H1 (cell line): ENCODE measurements around the gene RDH16. TPM values are rescaled to one million over a fixed set of nuclear protein-coding genes. Genes with fewer than 3 reads are reported as not detected.
"Not testable (repeated sequence)": the region's sequence is repeated elsewhere in the genome, so short reads cannot be mapped to it uniquely, and the experiment has no call there.

Experiments
- CTCF ChIA-PET: fragments of 300-600 bp; sonication (Branson Sonifier 250); formaldehyde crosslinking; loops from one replicate; lab custom pipeline; 2021; ENCODE audit not compliant: partially characterized antibody; lab: Charles Lee
- POLR2A ChIA-PET: fragments of 300-600 bp; sonication (Branson Sonifier 250); formaldehyde crosslinking; loops from one replicate; lab custom pipeline; 2021; ENCODE audit warnings: inconsistent platforms; ENCODE audit not compliant: partially characterized antibody; lab: Charles Lee
- DNase-seq, 2 experiments: peaks; one replicate each; pipeline versions ENCODE4 v3.0.0 to v3.0.0-alpha.2; 2010 to 2022; ENCODE audit warnings: low spot score in 2 of 2, low read depth in 1 of 2, mixed read lengths in 1 of 2
- FAIRE-seq: peaks from 2 replicates; lab custom pipeline; 2011; peaks lifted over from hg19 to GRCh38; lab: Jason Lieb, UNC
- H2AFZ ChIP-seq: 2 replicates; pipeline ENCODE4 v1.8.1; 2012; ENCODE audit warnings: low read length, inconsistent platforms
- H2AK5ac ChIP-seq: 2 replicates; pipeline ENCODE4 v1.6.1; 2013; ENCODE audit warnings: low read depth, low read length
- H2BK120ac ChIP-seq: replicated peaks from 2 replicates; pipeline ENCODE3; 2013; ENCODE audit warnings: low read depth, low read length, inconsistent platforms
- H2BK12ac ChIP-seq: 2 replicates; pipeline ENCODE4 v1.6.1; 2013; ENCODE audit warnings: low read depth, low read length
- H2BK15ac ChIP-seq: 2 replicates; pipeline ENCODE4 v1.6.1; 2013; ENCODE audit warnings: low read length
- H2BK20ac ChIP-seq: 2 replicates; pipeline ENCODE4 v1.6.1; 2013; ENCODE audit warnings: low read length
- H2BK5ac ChIP-seq: 2 replicates; pipeline ENCODE4 v1.6.1; 2013; ENCODE audit warnings: low read depth, low read length
- H3K14ac ChIP-seq: 2 replicates; pipeline ENCODE4 v1.6.1; 2013; ENCODE audit warnings: inconsistent platforms; ENCODE audit not compliant: insufficient read length
- H3K18ac ChIP-seq: 2 replicates; pipeline ENCODE4 v1.6.1; 2013; ENCODE audit warnings: low read length; ENCODE audit errors: extremely low read depth
- H3K23ac ChIP-seq: 2 replicates; pipeline ENCODE4 v1.6.1; 2013; ENCODE audit warnings: inconsistent platforms; ENCODE audit not compliant: insufficient read length
- H3K23me2 ChIP-seq: 2 replicates; pipeline ENCODE4 v1.6.1; 2013; ENCODE audit warnings: low read depth, low read length
- H3K27ac ChIP-seq: 2 replicates; pipeline ENCODE4 v1.6.1; 2011; ENCODE audit warnings: low read depth, low read length, inconsistent platforms
- H3K27me3 ChIP-seq, 4 experiments: replicated peaks in 1 of 4; 1 replicate in 1 of 4; 2 replicates in 3 of 4; pipeline versions ENCODE4 v1.6.1 to v1.8.1; 2011 to 2013; ENCODE audit warnings: low read length in 3 of 4, mild to moderate bottlenecking in 3 of 4, inconsistent platforms in 2 of 4, mixed read lengths in 2 of 4, moderate library complexity in 1 of 4; ENCODE audit not compliant: control insufficient read depth in 3 of 4, insufficient read depth in 3 of 4; ENCODE audit errors: extremely low read depth in 1 of 4
- H3K36me3 ChIP-seq, 4 experiments: 2 replicates each; pipeline versions ENCODE4 v1.6.1 to v1.8.1; 2011 to 2013; ENCODE audit warnings: mild to moderate bottlenecking in 4 of 4, low read length in 3 of 4, moderate library complexity in 2 of 4, control low read depth in 1 of 4, inconsistent platforms in 1 of 4; ENCODE audit not compliant: insufficient read depth in 4 of 4, control insufficient read depth in 2 of 4
- H3K4ac ChIP-seq: replicated peaks from 2 replicates; pipeline ENCODE3; 2013; ENCODE audit warnings: low read length, low read depth, mixed read lengths, inconsistent platforms; ENCODE audit not compliant: insufficient read length
- H3K4me1 ChIP-seq, 4 experiments: replicated peaks in 1 of 4; 1 replicate in 1 of 4; 2 replicates in 3 of 4; pipeline versions ENCODE4 v1.6.1 to v1.8.1; 2011 to 2013; ENCODE audit warnings: low read length in 3 of 4, inconsistent platforms in 2 of 4, mixed read lengths in 1 of 4; ENCODE audit not compliant: insufficient read depth in 4 of 4, control insufficient read depth in 3 of 4
- H3K4me2 ChIP-seq, 2 experiments: 2 replicates each; pipeline versions ENCODE4 v1.6.1 to v1.8.1; 2011 to 2013; ENCODE audit warnings: low read depth in 2 of 2, low read length in 2 of 2, control low read depth in 1 of 2, inconsistent platforms in 1 of 2, mild to moderate bottlenecking in 1 of 2; ENCODE audit not compliant: insufficient read depth in 1 of 2
- H3K4me3 ChIP-seq, 4 experiments: fragments of 200-600, 300-600 bp in 1 of 4; sonication (generic), shearing (Covaris generic), sonication (Bioruptor Twin) in 1 of 4; 2 replicates each; pipeline versions ENCODE4 v1.5.1 to v1.8.1; 2011 to 2016; ENCODE audit warnings: low read length in 4 of 4, low read depth in 3 of 4, control low read depth in 2 of 4, inconsistent platforms in 2 of 4, mild to moderate bottlenecking in 2 of 4, mixed read lengths in 1 of 4, moderate library complexity in 1 of 4; ENCODE audit not compliant: insufficient read depth in 2 of 4; ENCODE audit errors: extremely low read depth in 1 of 4
- H3K56ac ChIP-seq: replicated peaks from 2 replicates; pipeline ENCODE3; 2013; ENCODE audit warnings: low read depth, mild to moderate bottlenecking, mixed read lengths, low read length, inconsistent platforms; ENCODE audit not compliant: insufficient read length
- H3K79me1 ChIP-seq: 2 replicates; pipeline ENCODE4 v1.6.1; 2013; ENCODE audit warnings: low read depth, low read length, control low read depth
- H3K79me2 ChIP-seq, 2 experiments: 2 replicates each; pipeline versions ENCODE4 v1.6.1 to v1.8.1; 2012 to 2013; ENCODE audit warnings: low read length in 2 of 2, mild to moderate bottlenecking in 2 of 2, inconsistent platforms in 1 of 2; ENCODE audit not compliant: insufficient read depth in 2 of 2, control insufficient read depth in 1 of 2
- H3K9ac ChIP-seq, 4 experiments: replicated peaks in 1 of 4; 1 replicate in 1 of 4; 2 replicates in 3 of 4; pipeline versions ENCODE4 v1.6.1 to v1.8.1; 2011 to 2013; ENCODE audit warnings: low read depth in 3 of 4, low read length in 3 of 4, control low read depth in 2 of 4, mild to moderate bottlenecking in 2 of 4, moderate library complexity in 2 of 4, inconsistent platforms in 1 of 4; ENCODE audit errors: extremely low read depth in 1 of 4
- H3K9me3 ChIP-seq, 2 experiments: 2 replicates each; pipeline versions ENCODE4 v1.6.1 to v1.8.1; 2012 to 2013; ENCODE audit warnings: mild to moderate bottlenecking in 2 of 2, moderate library complexity in 2 of 2, control low read depth in 1 of 2, inconsistent platforms in 1 of 2, low read depth in 1 of 2, low read length in 1 of 2, mixed read lengths in 1 of 2; ENCODE audit not compliant: insufficient read depth in 2 of 2
- H4K20me1 ChIP-seq, 2 experiments: replicated peaks in 1 of 2; 2 replicates each; pipeline versions ENCODE3 to v1.8.1; 2011 to 2013; ENCODE audit warnings: inconsistent platforms in 2 of 2, low read length in 2 of 2, mild to moderate bottlenecking in 1 of 2; ENCODE audit not compliant: insufficient read depth in 2 of 2, control insufficient read depth in 1 of 2
- H4K5ac ChIP-seq: 2 replicates; pipeline ENCODE4 v1.6.1; 2013; ENCODE audit warnings: low read length, low read depth, mixed read lengths, inconsistent platforms; ENCODE audit not compliant: insufficient read length
- H4K8ac ChIP-seq: 2 replicates; pipeline ENCODE4 v1.8.0; 2013; ENCODE audit warnings: mild to moderate bottlenecking, moderate library complexity, low read length, inconsistent platforms; ENCODE audit not compliant: insufficient read depth; ENCODE audit errors: extremely low read depth
- H4K91ac ChIP-seq: replicated peaks from 2 replicates; pipeline ENCODE3; 2013; ENCODE audit warnings: low read length, mixed read lengths, inconsistent platforms; ENCODE audit not compliant: insufficient read length
- WGBS, 2 experiments: shearing (Covaris generic) in 1 of 2; methylation state at CpG; one replicate each; pipeline versions ENCODE4 v1.1.6 to v1.1.7; 2013 to 2015; ENCODE audit warnings: low lambda C conversion rate in 2 of 2, mixed read lengths in 2 of 2, inconsistent platforms in 1 of 2, low coverage in 1 of 2, missing lambda C conversion rate in 1 of 2; ENCODE audit not compliant: insufficient replicate concordance in 2 of 2, insufficient coverage in 1 of 2, insufficient read length in 1 of 2; ENCODE audit errors: extremely low coverage in 1 of 2, missing lambda C conversion rate in 1 of 2; 5-methylcytosine and 5-hydroxymethylcytosine counted together
- polyA plus RNA-seq, 7 experiments: library from polyadenylated mRNA; depleted of rRNA in 3 of 7; stranded (reverse) in 5 of 7; unstranded in 2 of 7; fragments of >200 nt in 5 of 7; fragments of 200-250 nt in 2 of 7; gene quantifications; 1 replicate in 5 of 7; 2 replicates in 1 of 7; 4 replicates in 1 of 7; pipeline versions ENCODE4 v1.2.1 to v1.2.3, GENCODE V29; 2011 to 2013; ENCODE audit warnings: missing spikeins in 2 of 7, mixed read lengths in 2 of 7
- total RNA-seq: library from RNA; stranded (reverse); fragmentation: NEBNext Ultra II Directional; extraction: Animal tissue kit (Norgen Biotek cat#: 25700); gene quantifications from 2 replicates; pipeline ENCODE4 v1.2.1, GENCODE V29; 2021

RDH16 gene
- total and polyA plus RNA-seq, 2 of the 8 experiments (the other 6 are each of a cell fraction or from before 2014, with no cell fraction given), result 0.30 to 0.79 TPM

DNA sequence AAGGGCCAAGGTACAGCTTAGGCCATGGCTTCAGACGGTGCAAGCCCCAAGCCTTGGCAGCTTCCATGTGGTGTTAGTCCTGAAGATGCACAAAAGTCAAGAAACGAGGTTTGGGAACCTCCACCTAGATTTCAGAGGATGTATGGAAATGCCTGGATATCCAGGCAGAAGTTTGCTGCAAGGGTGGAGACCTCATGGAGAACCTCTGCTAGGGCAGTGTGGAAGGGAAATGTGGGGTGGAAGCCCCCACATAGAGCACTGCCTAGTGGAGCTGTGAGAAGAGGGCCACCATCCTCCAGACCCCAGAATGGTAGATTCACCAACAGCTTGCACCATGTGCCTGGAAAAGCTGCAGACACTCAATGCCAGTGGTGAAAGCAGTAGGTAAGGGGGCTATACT lies 48.0 kb downstream of the RDH16 start:
- H3K27me3 ChIP-seq, H2BK5ac ChIP-seq, H3K4me1 ChIP-seq, H3K79me1 ChIP-seq, H4K5ac ChIP-seq, H3K9ac ChIP-seq, H2BK20ac ChIP-seq, H3K79me2 ChIP-seq, H3K14ac ChIP-seq, H4K8ac ChIP-seq, H3K4me2 ChIP-seq, H3K4me3 ChIP-seq, H3K23ac ChIP-seq, H3K27ac ChIP-seq, H2BK12ac ChIP-seq, FAIRE-seq, H4K91ac ChIP-seq, H2BK120ac ChIP-seq, DNase-seq, H3K4ac ChIP-seq, H2BK15ac ChIP-seq, POLR2A ChIA-PET, H3K23me2 ChIP-seq, H3K36me3 ChIP-seq, H2AK5ac ChIP-seq, H3K56ac ChIP-seq, H3K18ac ChIP-seq, H2AFZ ChIP-seq, H4K20me1 ChIP-seq: not testable (repeated sequence)
- H3K9me3 ChIP-seq, result peaks cover 30 to 41% of the 10 kb centered on the region in 2 experiments
- 67% methylated on average over 2 of the region's 2 CpGs; no CpG with 5 or more reads in 1 of the 2 experiments for WGBS, 2 experiments
- CTCF ChIA-PET, result interaction anchor here (1.2 kb wide), 1 partner anchor 13 kb away, joined by 5 read pairs; no protein-coding TSS in a partner anchor
